ENCODE results near the gene KRTAP4-9.
"Not testable (repeated sequence)": the region's sequence is repeated elsewhere in the genome, so short reads cannot be mapped to it uniquely, and the experiment has no call there.

Gene KRTAP4-9

GRCh38 chr17:41098042-41098441 lies 7.1 kb upstream of the KRTAP4-9 start, which contains the start of gene KRTAP4-8:
Gene KRTAP4-8 (minus strand): TSS chr17:41098142. CDS start chr17:41098084, 58 bp downstream.
- peak; percentile 7 for DNase-seq

DNA sequence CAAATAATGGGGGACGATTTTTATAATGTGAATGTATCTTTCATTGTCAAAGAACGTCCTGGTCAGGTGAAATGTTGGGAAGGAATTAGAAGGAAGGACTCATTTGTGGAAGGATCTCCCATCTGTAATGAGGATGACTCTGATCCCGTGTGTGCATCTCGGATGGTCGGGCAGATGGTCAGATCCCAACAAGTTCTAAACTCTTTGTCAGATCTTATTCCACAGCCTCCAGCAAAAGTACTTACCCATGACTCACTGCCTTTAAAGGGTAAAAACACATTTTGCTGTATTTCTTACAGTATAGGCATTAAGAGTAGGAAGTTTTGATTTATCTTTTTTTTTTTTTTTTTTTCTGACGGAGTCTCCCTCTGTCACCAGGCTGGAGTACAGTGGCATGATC lies 6.7 kb upstream of the KRTAP4-9 start:
- DNase-seq, result peak; percentile 79

- peak; percentile 95 for DNase-seq
These were observed 5.3 kb upstream of the KRTAP4-9 start for GRCh38 chr17:41099682-41100480.

DNA sequence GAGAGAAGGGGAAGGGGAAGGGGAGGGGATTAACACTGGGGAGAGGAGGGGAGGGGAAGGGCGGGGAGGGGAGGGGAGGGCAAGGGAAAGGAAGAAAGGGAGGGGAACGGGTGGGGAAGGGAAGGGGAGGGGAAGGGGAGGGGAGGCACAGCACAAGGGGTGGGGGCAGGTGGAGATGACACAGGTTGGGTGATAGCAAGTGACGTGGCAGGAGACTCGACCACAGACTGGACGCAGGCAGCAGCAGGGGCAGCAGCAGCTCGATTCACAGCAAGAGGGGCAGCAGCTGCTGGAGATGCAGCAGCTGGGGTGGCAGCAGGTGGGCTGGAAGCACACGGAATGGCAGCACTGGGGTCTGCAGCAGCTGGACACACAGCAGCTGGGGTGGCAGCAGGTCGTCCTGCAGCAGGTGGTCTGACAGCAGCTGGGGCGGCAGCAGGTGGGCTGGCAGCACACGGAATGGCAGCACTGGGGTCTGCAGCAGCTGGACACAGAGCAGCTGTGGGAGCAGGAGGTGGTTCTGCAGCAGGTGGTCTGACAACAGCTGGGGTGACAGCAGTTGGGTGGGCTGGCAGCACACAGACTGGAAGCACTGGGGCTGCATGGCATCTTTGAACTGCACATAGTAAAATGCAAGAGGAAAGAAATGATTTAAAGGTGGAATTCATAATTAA lies 3.5 kb upstream of the KRTAP4-9 start, which contains the start of gene KRTAP4-16:
Gene KRTAP4-16 (minus strand): TSS at position 624 of the 674 bp plus-strand sequence. CDS start 0 bp downstream, at position 624.
- DNase-seq, result no peak

GRCh38 chr17:41103896-41104295 lies 1.3 kb upstream of the KRTAP4-9 start:
- DNase-seq, result peak; percentile 24

DNA sequence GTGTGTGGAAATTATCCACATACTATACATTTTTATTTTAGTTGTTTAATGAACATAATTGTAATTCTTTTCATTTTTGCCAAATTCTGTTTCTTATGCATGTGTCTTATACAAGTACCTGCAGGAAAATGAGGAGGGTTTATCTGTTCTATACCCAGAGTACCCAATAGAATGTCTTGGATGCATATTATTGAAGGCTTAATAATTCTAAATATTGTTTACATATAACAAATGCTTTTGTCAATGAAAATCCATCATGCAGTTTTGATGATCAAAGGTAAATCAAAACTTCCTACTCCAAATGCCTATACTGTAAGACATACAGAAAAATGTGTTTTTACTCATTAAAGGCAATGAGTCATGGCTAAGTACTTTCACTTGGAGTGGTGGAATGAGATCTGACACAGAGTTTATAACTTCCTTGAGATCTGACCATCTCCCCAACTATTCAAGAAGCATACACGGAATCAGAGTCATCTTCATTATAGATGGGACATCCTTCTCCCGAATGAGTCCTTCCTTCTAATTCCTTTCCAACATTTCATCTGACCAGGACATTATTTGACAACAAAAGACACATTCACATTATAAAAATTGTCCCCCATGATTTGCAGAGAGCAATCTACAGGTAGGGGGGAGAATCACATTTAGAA lies 677 bp upstream of the KRTAP4-9 start:
- DNase-seq, result peak; percentile 89

GRCh38 chr17:41107941-41108450 lies 2.8 kb downstream of the KRTAP4-9 start:
- peak; percentile 53 for DNase-seq

DNA sequence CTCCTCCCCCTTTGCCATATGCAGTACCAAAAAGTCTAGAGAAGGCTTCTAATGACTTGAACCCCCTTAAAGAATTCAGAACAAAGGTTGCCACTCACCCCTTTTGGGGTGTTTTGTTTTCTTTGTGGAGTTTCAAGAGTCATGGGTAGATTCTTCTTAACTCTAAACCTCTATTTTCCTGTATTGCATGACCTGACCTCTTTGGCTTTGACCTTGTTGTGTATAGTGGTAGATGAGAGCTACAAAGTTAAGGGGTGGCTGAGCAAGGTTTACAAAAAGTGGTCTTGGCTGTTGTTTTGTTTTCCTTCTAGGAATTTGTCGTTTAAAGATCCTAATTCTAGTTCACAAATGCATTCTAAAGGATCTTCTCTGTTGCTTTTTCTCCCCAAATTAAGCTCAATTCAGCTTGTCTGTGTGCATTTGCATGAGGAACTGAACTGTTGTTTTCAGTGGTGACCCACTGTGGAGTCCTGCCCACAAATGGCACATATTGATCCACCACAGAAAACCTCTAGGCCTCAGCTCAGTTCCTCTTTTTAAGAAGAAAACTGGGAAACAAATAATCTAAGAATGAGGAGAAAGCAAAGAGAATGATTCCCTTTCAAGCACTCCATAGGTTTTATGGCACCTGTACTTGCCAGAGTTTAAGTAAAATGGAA lies 3.7 kb downstream of the KRTAP4-9 start:
- DNase-seq, result not testable (repeated sequence)

DNA sequence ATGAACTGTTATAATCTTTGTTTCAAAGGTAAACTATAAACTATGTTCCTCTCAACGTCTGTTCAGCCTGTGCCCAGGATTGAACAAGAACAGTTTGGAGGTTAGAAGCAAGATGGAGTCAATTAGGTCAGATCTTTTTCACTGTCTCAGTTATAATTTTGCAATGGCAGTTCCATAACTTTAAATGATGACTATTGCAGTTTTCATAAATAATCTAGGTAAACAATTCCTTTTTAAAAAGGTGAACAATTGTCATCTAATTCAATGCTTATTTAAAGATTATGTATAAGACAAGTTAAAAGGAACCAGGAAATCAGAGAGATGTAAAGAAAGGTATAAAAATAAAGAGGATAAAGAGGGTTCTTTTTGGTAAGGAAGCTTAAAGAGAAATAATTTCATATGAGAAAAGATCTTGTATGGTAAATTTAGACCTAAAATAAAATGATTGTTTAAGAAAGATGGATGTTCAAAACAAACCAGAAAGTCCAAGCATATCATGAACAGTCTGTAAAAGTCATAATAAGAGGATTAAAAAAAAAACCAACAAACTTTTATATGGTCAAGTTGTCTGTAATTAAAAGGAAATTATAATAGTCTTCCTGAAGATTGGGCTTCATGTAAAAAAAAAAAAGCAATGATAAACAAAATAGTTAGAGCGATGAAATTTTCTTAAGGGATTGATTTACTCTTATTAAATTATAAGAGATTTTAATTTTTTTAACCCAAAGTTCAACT lies 6.1 kb downstream of the KRTAP4-9 start:
- no peak for DNase-seq

GRCh38 chr17:41116297-41116696 lies 11.1 kb downstream of the KRTAP4-9 start:
- peak; percentile 32 for DNase-seq

DNA sequence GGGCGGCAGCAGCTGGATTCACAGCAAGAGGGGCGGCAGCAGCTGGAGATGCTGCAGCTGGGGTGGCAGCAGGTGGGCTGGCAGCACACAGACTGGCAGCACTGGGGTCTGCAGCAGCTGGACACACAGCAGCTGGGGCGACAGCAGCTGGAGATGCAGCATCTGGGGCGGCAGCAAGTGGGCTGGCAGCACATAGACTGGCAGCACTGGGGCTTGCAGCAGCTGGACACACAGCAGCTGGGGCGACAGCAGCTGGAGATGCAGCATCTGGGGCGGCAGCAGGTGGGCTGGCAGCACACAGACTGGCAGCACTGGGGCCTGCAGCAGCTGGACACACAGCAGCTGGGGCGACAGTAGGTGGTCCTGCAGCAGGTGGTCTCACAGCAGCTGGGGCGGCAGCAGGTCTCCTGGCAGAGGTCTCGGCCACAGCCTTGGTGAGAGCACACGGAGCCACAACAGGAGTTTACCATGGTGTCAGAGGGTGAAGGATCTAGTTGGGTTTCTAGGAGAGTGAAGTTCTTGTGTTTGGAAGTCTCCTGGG lies 12.7 kb downstream of the KRTAP4-9 start, which contains the start of gene KRTAP4-11:
Gene KRTAP4-11 (minus strand): TSS at position 528 of the 541 bp plus-strand sequence. CDS start 58 bp downstream, at position 470.
- not testable (repeated sequence) for DNase-seq

GRCh38 chr17:41118721-41119120 lies 13.5 kb downstream of the KRTAP4-9 start:
- DNase-seq, result peak; percentile 65

GRCh38 chr17:41119696-41120690 lies 14.8 kb downstream of the KRTAP4-9 start:
- DNase-seq, result peak; percentile 50

- no peak for DNase-seq
These were observed 16.6 kb downstream of the KRTAP4-9 start for GRCh38 chr17:41121742-41122141.

DNA sequence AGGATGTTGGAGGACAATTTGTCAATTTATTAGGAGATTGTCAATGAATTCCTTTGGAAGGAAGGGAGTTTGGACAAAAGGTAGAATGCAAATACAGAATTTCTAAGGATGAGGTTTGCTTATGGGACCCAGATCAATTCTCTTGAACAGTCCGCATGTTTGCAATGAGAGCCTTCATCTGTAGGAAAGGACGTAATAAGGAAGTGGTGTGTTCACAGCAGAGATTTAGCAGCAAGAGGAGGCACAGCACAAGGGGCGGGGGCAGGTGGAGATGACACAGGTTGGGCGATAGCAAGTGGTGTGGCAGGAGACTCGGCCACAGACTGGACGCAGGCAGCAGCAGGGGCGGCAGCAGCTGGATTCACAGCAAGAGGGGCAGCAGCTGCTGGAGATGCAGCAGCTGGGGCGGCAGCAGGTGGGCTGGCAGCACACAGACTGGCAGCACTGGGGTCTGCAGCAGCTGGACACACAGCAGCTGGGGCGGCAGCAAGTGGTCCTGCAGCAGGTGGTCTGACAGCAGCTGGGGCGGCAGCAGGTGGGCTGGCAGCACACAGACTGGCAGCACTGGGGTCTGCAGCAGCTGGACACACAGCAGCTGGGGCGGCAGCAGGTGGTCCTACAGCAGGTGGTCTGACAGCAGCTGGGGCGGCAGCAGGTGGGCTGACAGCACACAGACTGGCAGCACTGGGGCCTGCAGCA lies 18.3 kb downstream of the KRTAP4-9 start:
- not testable (repeated sequence) for DNase-seq

DNA sequence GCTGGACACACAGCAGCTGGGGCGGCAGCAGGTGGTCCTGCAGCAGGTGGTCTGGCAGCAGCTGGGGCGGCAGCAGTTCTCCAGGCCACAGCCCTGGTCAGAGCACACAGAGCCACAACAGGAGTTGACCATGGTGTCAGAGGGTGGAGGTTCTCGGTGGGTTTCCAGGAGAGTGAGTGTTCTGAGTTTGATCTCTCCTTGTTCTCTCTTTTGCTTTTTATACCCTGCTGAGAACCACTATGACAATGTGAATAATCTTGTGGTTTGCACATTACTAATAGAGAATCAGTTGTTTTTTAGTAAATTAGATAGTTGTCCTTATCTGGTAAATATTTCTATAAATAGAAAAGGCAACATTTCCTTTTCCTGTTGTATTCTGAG lies 18.8 kb downstream of the KRTAP4-9 start, which contains the start of gene KRTAP4-12:
Gene KRTAP4-12 (minus strand): TSS at position 192 of the 381 bp plus-strand sequence. CDS start 60 bp downstream, at position 132.
- not testable (repeated sequence) for DNase-seq

DNA sequence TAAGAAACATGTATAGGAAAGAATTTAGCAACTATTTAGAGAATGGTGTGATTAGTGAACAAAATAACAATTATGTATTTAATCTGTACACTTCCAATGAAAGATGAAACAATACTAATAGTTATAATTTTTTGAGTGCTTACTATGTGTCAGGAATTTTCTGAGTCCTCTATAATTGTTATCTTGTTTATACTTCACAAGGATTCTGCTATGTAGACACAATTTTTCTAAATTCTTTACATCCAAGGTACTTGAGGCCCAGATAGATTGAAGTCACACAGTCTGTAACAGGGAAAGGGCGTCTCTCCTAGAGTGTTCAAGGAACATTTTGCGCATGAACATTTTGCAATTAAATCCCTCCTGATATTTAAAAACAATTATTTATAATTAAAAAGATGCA lies 19.9 kb downstream of the KRTAP4-9 start:
- DNase-seq, result no peak

DNA sequence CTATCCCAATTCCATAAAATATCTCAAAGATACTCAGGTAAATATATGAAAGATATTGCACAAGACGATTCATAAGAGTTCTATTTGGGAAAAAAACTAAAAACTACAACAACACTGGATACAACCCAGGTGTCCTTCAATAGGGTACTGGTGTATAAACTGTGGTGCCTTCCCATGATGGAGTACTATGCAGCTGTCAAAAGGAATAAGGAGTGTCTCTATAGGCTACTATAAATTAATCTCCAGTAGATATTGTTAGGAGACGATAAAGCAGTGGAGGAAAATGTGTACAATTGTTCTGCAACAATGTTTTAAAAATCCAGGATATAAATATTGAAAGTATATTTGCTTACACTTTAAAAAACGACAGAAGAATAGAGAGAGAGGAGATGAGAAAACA lies 21.2 kb downstream of the KRTAP4-9 start:
- DNase-seq, result no peak

GRCh38 chr17:41127371-41127770 lies 22.2 kb downstream of the KRTAP4-9 start:
- no peak for DNase-seq
